GM12878 (cell line): ENCODE results near the gene RET. TPM values are rescaled to one million over a fixed set of nuclear protein-coding genes. Genes with fewer than 3 reads are reported as not detected.

Experiments
- ATAC-seq: fragments of 200-7000 bp; cut with Tn5 transposase; 3 replicates; pipeline ENCODE4 v1.9.1; 2020; ENCODE audit warnings: mild to moderate bottlenecking, moderate library complexity
- BruUV-seq: library from RNA; stranded (reverse); fragments of 400-500 nt; replicated peaks from 2 replicates; lab custom pipeline; 2021; lab: Mats Ljungman, UMichigan
- CTCF ChIA-PET: fragments of 300-600 bp; sonication (Branson Sonifier 250); formaldehyde crosslinking; extraction: SDS; loops from one replicate; lab custom pipeline; 2021; ENCODE audit warnings: inconsistent platforms; lab: Yijun Ruan, JAX
- POLR2A ChIA-PET: fragments of 350-600 bp; formaldehyde crosslinking; extraction: SDS; loops from one replicate; lab custom pipeline; 2021; ENCODE audit warnings: inconsistent platforms; lab: Charles Lee
- RAD21 ChIA-PET: fragments of 300-600 bp; sonication (Branson Sonifier 250); formaldehyde crosslinking; loops from one replicate; lab custom pipeline; 2023; ENCODE audit warnings: antibody characterized with exemption; ENCODE audit not compliant: unreplicated experiment; lab: Charles Lee
- SMC1A ChIA-PET: fragments of 300-600 bp; sonication (Branson Sonifier 250); formaldehyde crosslinking; loops from one replicate; lab custom pipeline; 2023; ENCODE audit not compliant: unreplicated experiment, uncharacterized antibody; lab: Charles Lee
- DNase-seq: peaks from one replicate; pipeline ENCODE4 v3.0.0-alpha.2; 2011; ENCODE audit warnings: low read depth, low spot score
- FAIRE-seq: peaks from 3 replicates; lab custom pipeline; 2011; peaks lifted over from hg19 to GRCh38; lab: Jason Lieb, UNC
- H2AFZ ChIP-seq: 2 replicates; pipeline ENCODE4 v1.6.0; 2011; ENCODE audit warnings: low read depth, low read length, control low read depth; ENCODE audit not compliant: control insufficient read depth
- H3K27ac ChIP-seq: 2 replicates; pipeline ENCODE4 v1.5.1; 2011; ENCODE audit warnings: control low read depth; ENCODE audit not compliant: control insufficient read depth, insufficient read depth
- H3K27me3 ChIP-seq, 2 experiments: replicated peaks in 1 of 2; 2 replicates each; pipeline versions ENCODE4 v1.6.0 to v1.6.1; 2011; ENCODE audit warnings: low read length in 1 of 2; ENCODE audit not compliant: control insufficient read depth in 2 of 2, insufficient read depth in 2 of 2
- H3K36me3 ChIP-seq, 2 experiments: 2 replicates each; pipeline ENCODE4 v1.5.1; 2011; ENCODE audit warnings: low read length in 1 of 2; ENCODE audit not compliant: control insufficient read depth in 2 of 2, insufficient read depth in 2 of 2
- H3K4me1 ChIP-seq: 2 replicates; pipeline ENCODE4 v1.6.1; 2011; ENCODE audit warnings: mild to moderate bottlenecking, low read length, moderate library complexity, mixed read lengths; ENCODE audit not compliant: control insufficient read depth, insufficient read depth
- H3K4me2 ChIP-seq: 2 replicates; pipeline ENCODE4 v1.6.0; 2011; ENCODE audit warnings: control low read depth; ENCODE audit not compliant: control insufficient read depth, insufficient read depth
- H3K4me3 ChIP-seq: fragments of 200-600 bp; sonication (generic); 2 replicates; pipeline ENCODE4 v1.5.1; 2016
- H3K79me2 ChIP-seq: 2 replicates; pipeline ENCODE4 v1.6.0; 2011; ENCODE audit warnings: low read length; ENCODE audit not compliant: control insufficient read depth, insufficient read depth
- H3K9ac ChIP-seq: 2 replicates; pipeline ENCODE4 v1.8.0; 2011; ENCODE audit warnings: low read length, control low read depth, mixed read lengths; ENCODE audit not compliant: control insufficient read depth, insufficient read depth
- H3K9me3 ChIP-seq: replicated peaks from 3 replicates; pipeline ENCODE4 v1.5.1; 2011; ENCODE audit warnings: mild to moderate bottlenecking, low read length; ENCODE audit not compliant: control insufficient read depth, insufficient read depth
- H4K20me1 ChIP-seq: 2 replicates; pipeline ENCODE4 v1.6.0; 2011; ENCODE audit not compliant: control insufficient read depth, insufficient read depth
- E2F4 ChIP-seq: IDR thresholded peaks from 2 replicates; pipeline ENCODE4 v1.6.1; 2012; ENCODE audit warnings: low read depth, low read length, improper control_type of control experiment
- EGR1 ChIP-seq, 2 experiments: IDR thresholded peaks; 1 replicate in 1 of 2; 2 replicates in 1 of 2; pipeline ENCODE4 v1.6.1; 2011 to 2012; ENCODE audit warnings: low read depth in 2 of 2, low read length in 2 of 2, borderline replicate concordance in 1 of 2, mild to moderate bottlenecking in 1 of 2, moderate library complexity in 1 of 2
- MYC ChIP-seq: IDR thresholded peaks from 2 replicates; pipeline ENCODE4 v1.6.1; 2011; ENCODE audit warnings: mild to moderate bottlenecking, low read length, moderate library complexity, inconsistent platforms; ENCODE audit not compliant: insufficient read depth, insufficient replicate concordance, insufficient read length, severe bottlenecking
- PKNOX1 ChIP-seq: fragments of 450-650 bp; IDR thresholded peaks from 2 replicates; pipeline ENCODE4 v1.6.1; 2016; ENCODE audit warnings: mild to moderate bottlenecking
- POLR2A ChIP-seq: IDR thresholded peaks from 2 replicates; pipeline ENCODE4 v1.6.1; 2011; ENCODE audit warnings: low read depth, mild to moderate bottlenecking, low read length
- ZBTB40 ChIP-seq: fragments of 450-650 bp; IDR thresholded peaks from 2 replicates; pipeline ENCODE4 v1.6.1; 2016; ENCODE audit warnings: mild to moderate bottlenecking, moderate library complexity, borderline replicate concordance
- ZNF687 ChIP-seq: fragments of 450-650 bp; IDR thresholded peaks from 2 replicates; pipeline ENCODE4 v1.6.1; 2017; ENCODE audit warnings: mild to moderate bottlenecking, moderate library complexity
- WGBS: methylation state at CpG from one replicate; pipeline ENCODE4 v1.1.6; 2016; ENCODE audit warnings: low lambda C conversion rate; ENCODE audit not compliant: insufficient replicate concordance, insufficient coverage; ENCODE audit errors: missing lambda C conversion rate; 5-methylcytosine and 5-hydroxymethylcytosine counted together
- in situ Hi-C: fragments of 300-500 bp; cut with MboI; formaldehyde crosslinking; loops from 9 replicates; pipeline ENCODE4 v1.14.3; 2018; ENCODE audit warnings: mixed read lengths
- intact Hi-C: fragments of 100-400 bp; cut with micrococcal nuclease; formaldehyde crosslinking; loops from one replicate; pipeline ENCODE4 v1.14.2; 2022; ENCODE audit not compliant: unreplicated experiment
- polyA plus RNA-seq, 11 experiments: library from polyadenylated mRNA; depleted of rRNA in 4 of 11; unstranded in 6 of 11; stranded (reverse) in 5 of 11; fragments of >200 nt; fragmentation: Nextera tagmentation in 4 of 11; fragmentation: Illumina TruSeq in 1 of 11; extraction: Ambion mirVana in 4 of 11; extraction: Trizol in 1 of 11; gene quantifications; 1 replicate in 1 of 11; 2 replicates in 10 of 11; pipeline versions ENCODE4 v1.2.1 to v1.2.3, GENCODE V29; 2011 to 2016; ENCODE audit warnings: inconsistent platforms in 2 of 11, missing spikeins in 2 of 11, low read depth in 1 of 11
- total RNA-seq, 4 experiments: library from RNA; depleted of rRNA in 3 of 4; stranded (reverse); fragments of >200 nt in 3 of 4; fragmentation: Illumina TruSeq in 1 of 4; extraction: Trizol in 1 of 4; gene quantifications; 2 replicates each; pipeline versions ENCODE4 v1.2.1 to v1.2.3, GENCODE V29; 2013 to 2021

Gene RET
- total and polyA plus RNA-seq, 10 of the 15 experiments (the other 5 are each of a cell fraction or from before 2014, with no cell fraction given), result not detected

GRCh38 chr10:43038783-43039623, 37.9 kb upstream of the RET start (continued):
- TF ChIP-seq PKNOX1, result no peak

GRCh38 chr10:43039624-43040481, 37.0 kb upstream of the RET start:
- H3K4me3 ChIP-seq, result no peak overlapping the region
- no peak for DNase-seq
- no TSS peak for BruUV-seq
- no peak for FAIRE-seq
- CTCF ChIA-PET, result interaction anchor here (0.6 kb wide), 1 partner anchor 35 kb away, joined by 3 read pairs; no protein-coding TSS in a partner anchor
- H3K9me3 ChIP-seq, result no peaks in the 10 kb centered on the region
- intact Hi-C loops, result no loop called here
- H3K4me2 ChIP-seq, result no peak overlapping the region
- RAD21 ChIA-PET, result interaction anchor here (0.6 kb wide), 1 partner anchor 1453 kb away, joined by 3 read pairs; no protein-coding TSS in a partner anchor
- no peaks in the 10 kb centered on the region for H4K20me1 ChIP-seq
- SMC1A ChIA-PET, result no interaction called here
- H3K9ac ChIP-seq, result no peak overlapping the region
- in situ Hi-C loops, result no loop called here
- no peaks in the 10 kb centered on the region for H3K79me2 ChIP-seq
- POLR2A ChIA-PET, result no interaction called here
- no peaks in the 10 kb centered on the region for H3K27me3 ChIP-seq
- H3K27ac ChIP-seq, result no peak overlapping the region
- H3K36me3 ChIP-seq, result no peaks in the 10 kb centered on the region
- ATAC-seq, result no peak; the same call in 2 of the 3 replicates
- 28% methylated on average over 20 of the region's 21 CpGs for WGBS
- H2AFZ ChIP-seq, result no peak overlapping the region
- no peaks in the 10 kb centered on the region for H3K4me1 ChIP-seq
- TF ChIP-seq E2F4 (no peak), EGR1 (IDR thresholded peaks at IDR 0.05; ENCODE audit: borderline replicate concordance in 1 of 2, low read depth in 2 of 2, low read length in 2 of 2) (no peak), POLR2A (no peak), ZBTB40 (no peak), ZNF687 (no peak), MYC (no peak)
